ENCODE results near the gene TBCA.

TBCA gene

DNA sequence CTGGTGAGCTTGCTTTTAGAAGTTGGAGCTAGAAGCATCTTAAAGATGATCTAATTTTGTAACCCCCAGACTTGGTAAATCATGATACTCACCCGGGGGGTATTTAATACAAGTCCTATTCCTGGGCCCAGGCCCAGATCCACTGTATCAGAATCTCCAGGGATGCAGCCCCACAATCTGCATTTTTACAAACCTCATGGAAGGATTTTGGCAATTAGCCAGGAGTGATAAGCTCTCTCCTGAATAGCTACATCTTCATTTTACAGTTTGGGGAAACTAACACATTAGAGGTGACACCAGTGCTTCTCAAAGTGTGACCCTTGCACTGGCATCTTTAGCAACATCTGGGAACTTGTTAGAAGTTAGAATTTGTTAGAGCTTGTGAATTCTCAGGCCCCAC is 106.5 kb downstream of the TBCA start:
- no peaks in the 10 kb centered on the region for H3K4me1 ChIP-seq (ENCODE audit: insufficient read depth, poor library complexity, severe bottlenecking)
- H3K9me3 ChIP-seq (ENCODE audit: severe bottlenecking), result no peaks in the 10 kb centered on the region
- DNase-seq (ENCODE audit: low spot score) (no peak), ATAC-seq (ENCODE audit: low read depth) (no peak)
- H3K27ac ChIP-seq (ENCODE audit: poor library complexity, severe bottlenecking), result no peak overlapping the region
- TF ChIP-seq, protein P1, sequence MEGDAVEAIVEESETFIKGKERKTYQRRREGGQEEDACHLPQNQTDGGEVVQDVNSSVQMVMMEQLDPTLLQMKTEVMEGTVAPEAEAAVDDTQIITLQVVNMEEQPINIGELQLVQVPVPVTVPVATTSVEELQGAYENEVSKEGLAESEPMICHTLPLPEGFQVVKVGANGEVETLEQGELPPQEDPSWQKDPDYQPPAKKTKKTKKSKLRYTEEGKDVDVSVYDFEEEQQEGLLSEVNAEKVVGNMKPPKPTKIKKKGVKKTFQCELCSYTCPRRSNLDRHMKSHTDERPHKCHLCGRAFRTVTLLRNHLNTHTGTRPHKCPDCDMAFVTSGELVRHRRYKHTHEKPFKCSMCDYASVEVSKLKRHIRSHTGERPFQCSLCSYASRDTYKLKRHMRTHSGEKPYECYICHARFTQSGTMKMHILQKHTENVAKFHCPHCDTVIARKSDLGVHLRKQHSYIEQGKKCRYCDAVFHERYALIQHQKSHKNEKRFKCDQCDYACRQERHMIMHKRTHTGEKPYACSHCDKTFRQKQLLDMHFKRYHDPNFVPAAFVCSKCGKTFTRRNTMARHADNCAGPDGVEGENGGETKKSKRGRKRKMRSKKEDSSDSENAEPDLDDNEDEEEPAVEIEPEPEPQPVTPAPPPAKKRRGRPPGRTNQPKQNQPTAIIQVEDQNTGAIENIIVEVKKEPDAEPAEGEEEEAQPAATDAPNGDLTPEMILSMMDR (IDR thresholded peaks at IDR 0.05; ENCODE audit: poor library complexity, severe bottlenecking), result no peak
- no peaks in the 10 kb centered on the region for H3K36me3 ChIP-seq (ENCODE audit: low read depth)
- H3K27me3 ChIP-seq (ENCODE audit: insufficient read depth, poor library complexity, severe bottlenecking), result peaks cover 19% of the 10 kb centered on the region
- H3K4me3 ChIP-seq (ENCODE audit: severe bottlenecking), result no peak overlapping the region

GRCh38 chr5:77663090-77663863 is 112.9 kb downstream of the TBCA start:
- Histone ChIP-seq H3K4me3 (ENCODE audit: severe bottlenecking) (no peak overlapping the region), H3K36me3 (ENCODE audit: low read depth) (no peaks in the 10 kb centered on the region), H3K27me3 (ENCODE audit: insufficient read depth, poor library complexity, severe bottlenecking) (peaks cover 21% of the 10 kb centered on the region), H3K4me1 (ENCODE audit: insufficient read depth, poor library complexity, severe bottlenecking) (no peaks in the 10 kb centered on the region), H3K27ac (ENCODE audit: poor library complexity, severe bottlenecking) (no peak overlapping the region), H3K9me3 (ENCODE audit: severe bottlenecking) (no peaks in the 10 kb centered on the region)
- ATAC-seq (ENCODE audit: low read depth) (no peak), DNase-seq (ENCODE audit: low spot score) (no peak)
- TF ChIP-seq, protein P1 (IDR thresholded peaks at IDR 0.05; ENCODE audit: poor library complexity, severe bottlenecking), result no peak

- DNase-seq (ENCODE audit: low spot score) (no peak), ATAC-seq (ENCODE audit: low read depth) (no peak)
- Histone ChIP-seq H3K27ac (ENCODE audit: poor library complexity, severe bottlenecking) (no peak overlapping the region), H3K9me3 (ENCODE audit: severe bottlenecking) (no peaks in the 10 kb centered on the region), H3K36me3 (ENCODE audit: low read depth) (no peaks in the 10 kb centered on the region), H3K4me3 (ENCODE audit: severe bottlenecking) (no peak overlapping the region), H3K4me1 (ENCODE audit: insufficient read depth, poor library complexity, severe bottlenecking) (no peaks in the 10 kb centered on the region), H3K27me3 (ENCODE audit: insufficient read depth, poor library complexity, severe bottlenecking) (peaks cover 21% of the 10 kb centered on the region)
- TF ChIP-seq, protein P1 (IDR thresholded peaks at IDR 0.05; ENCODE audit: poor library complexity, severe bottlenecking), result no peak
These were observed 113.5 kb downstream of the TBCA start for GRCh38 chr5:77662635-77663034.

DNA sequence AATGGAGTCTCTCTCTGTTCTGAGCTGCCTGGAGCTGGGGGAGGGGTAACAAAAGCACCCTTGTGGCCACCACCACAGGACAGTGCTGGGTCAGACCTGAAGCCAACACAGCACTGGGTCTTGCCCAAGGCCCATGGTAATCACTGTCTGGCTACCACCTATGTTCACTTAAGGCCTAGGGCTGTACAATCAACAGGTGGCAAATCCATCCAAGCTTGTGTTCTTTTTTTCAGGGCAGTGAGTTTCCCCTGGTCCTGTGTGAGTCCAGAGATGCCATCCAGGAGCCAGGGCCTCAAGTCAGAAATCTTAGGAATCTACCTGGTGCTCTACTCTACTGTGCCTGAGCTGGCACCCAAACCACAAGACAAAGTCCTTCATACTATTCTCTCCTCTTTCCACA is 117.5 kb downstream of the TBCA start:
- peaks cover 38% of the 10 kb centered on the region for H3K27me3 ChIP-seq (ENCODE audit: insufficient read depth, poor library complexity, severe bottlenecking)
- TF ChIP-seq, protein P1 (IDR thresholded peaks at IDR 0.05; ENCODE audit: poor library complexity, severe bottlenecking), result no peak
- no peak for DNase-seq (ENCODE audit: low spot score)

GRCh38 chr5:77651343-77651742 is 124.8 kb downstream of the TBCA start:
- Histone ChIP-seq H3K27ac (ENCODE audit: poor library complexity, severe bottlenecking) (no peak overlapping the region), H3K27me3 (ENCODE audit: insufficient read depth, poor library complexity, severe bottlenecking) (peaks cover 67% of the 10 kb centered on the region), H3K4me3 (ENCODE audit: severe bottlenecking) (no peak overlapping the region), H3K36me3 (ENCODE audit: low read depth) (no peaks in the 10 kb centered on the region), H3K4me1 (ENCODE audit: insufficient read depth, poor library complexity, severe bottlenecking) (no peaks in the 10 kb centered on the region), H3K9me3 (ENCODE audit: severe bottlenecking) (no peaks in the 10 kb centered on the region)
- no peak for DNase-seq (ENCODE audit: low spot score)
- TF ChIP-seq, protein P1 (IDR thresholded peaks at IDR 0.05; ENCODE audit: poor library complexity, severe bottlenecking), result no peak
- ATAC-seq (ENCODE audit: low read depth), result no peak

More for the DNA sequence above, 117.5 kb downstream of the TBCA start:
- Histone ChIP-seq H3K27ac (ENCODE audit: poor library complexity, severe bottlenecking) (no peak overlapping the region), H3K4me1 (ENCODE audit: insufficient read depth, poor library complexity, severe bottlenecking) (no peaks in the 10 kb centered on the region), H3K36me3 (ENCODE audit: low read depth) (no peaks in the 10 kb centered on the region), H3K4me3 (ENCODE audit: severe bottlenecking) (no peak overlapping the region), H3K9me3 (ENCODE audit: severe bottlenecking) (no peaks in the 10 kb centered on the region)
- no peak for ATAC-seq (ENCODE audit: low read depth)

All from RWPE2 (cell line).